GM23248 (cell line): ENCODE measurements around the gene ANO10. TPM values are rescaled to one million over a fixed set of nuclear protein-coding genes. Genes with fewer than 3 reads are reported as not detected.

Source experiments
- DNase-seq: peaks from one replicate; pipeline ENCODE4 v3.0.0-alpha.2; 2015
- H2AFZ ChIP-seq: fragments of 200-600 bp; sonication (generic); 2 replicates; pipeline ENCODE4 v1.6.1; 2016; ENCODE audit warnings: antibody characterized with exemption
- H3F3A ChIP-seq: fragments of 200-600 bp; sonication (generic); 2 replicates; pipeline ENCODE4 v1.6.1; 2016; ENCODE audit warnings: mild to moderate bottlenecking, antibody characterized with exemption, mixed run types; ENCODE audit not compliant: insufficient read depth
- H3K27ac ChIP-seq: fragments of 200-600 bp; sonication (generic); 2 replicates; pipeline ENCODE4 v1.5.1; 2016; ENCODE audit warnings: mild to moderate bottlenecking
- H3K27me3 ChIP-seq: fragments of 200-600 bp; sonication (generic); replicated peaks from 2 replicates; pipeline ENCODE4 v1.6.1; 2016; ENCODE audit warnings: mild to moderate bottlenecking; ENCODE audit not compliant: insufficient read depth
- H3K36me3 ChIP-seq: fragments of 200-600 bp; sonication (generic); 2 replicates; pipeline ENCODE4 v1.6.1; 2016; ENCODE audit warnings: low read depth, mild to moderate bottlenecking
- H3K4me1 ChIP-seq: fragments of 200-600 bp; sonication (generic); 2 replicates; pipeline ENCODE4 v1.6.1; 2016; ENCODE audit warnings: mild to moderate bottlenecking; ENCODE audit not compliant: insufficient read depth
- H3K4me2 ChIP-seq: fragments of 200-600 bp; sonication (generic); one replicate; pipeline ENCODE4 v1.6.1; 2016; ENCODE audit warnings: mild to moderate bottlenecking; ENCODE audit not compliant: unreplicated experiment
- H3K4me3 ChIP-seq: fragments of 200-600 bp; sonication (generic); 2 replicates; pipeline ENCODE4 v1.5.1; 2016; ENCODE audit warnings: mild to moderate bottlenecking
- H3K79me2 ChIP-seq: fragments of 200-600 bp; sonication (generic); 2 replicates; pipeline ENCODE4 v1.6.1; 2016; ENCODE audit warnings: mild to moderate bottlenecking; ENCODE audit not compliant: insufficient read depth
- H3K9ac ChIP-seq: fragments of 200-600 bp; sonication (generic); 2 replicates; pipeline ENCODE4 v1.6.1; 2016; ENCODE audit warnings: mild to moderate bottlenecking
- H3K9me2 ChIP-seq: fragments of 200-600 bp; sonication (generic); 2 replicates; pipeline ENCODE4 v1.6.1; 2016; ENCODE audit warnings: mixed run types, mild to moderate bottlenecking, moderate library complexity; ENCODE audit not compliant: insufficient read depth
- H3K9me3 ChIP-seq: fragments of 200-600 bp; sonication (generic); one replicate; pipeline ENCODE4 v1.6.1; 2017; ENCODE audit warnings: low read depth
- H4K20me1 ChIP-seq: fragments of 200-600 bp; sonication (generic); 2 replicates; pipeline ENCODE4 v1.6.0; 2016; ENCODE audit not compliant: insufficient read depth
- EZH2 ChIP-seq: fragments of 200-600 bp; sonication (generic); IDR thresholded peaks from 2 replicates; pipeline ENCODE4 v1.6.1; 2018; ENCODE audit warnings: antibody characterized with exemption, mild to moderate bottlenecking; ENCODE audit not compliant: insufficient read depth, poor library complexity, severe bottlenecking
- EZH2phosphoT487 ChIP-seq: fragments of 200-600 bp; sonication (generic); IDR thresholded peaks from 2 replicates; pipeline ENCODE4 v1.6.1; 2018; ENCODE audit warnings: antibody characterized with exemption, moderate library complexity, mild to moderate bottlenecking, low read depth; ENCODE audit not compliant: insufficient read depth
- whole genome bisulfite sequencing, 2 experiments: methylation state at CpG; one replicate each; pipeline ENCODE4 v1.1.6; 2015 to 2017; ENCODE audit warnings: low lambda C conversion rate in 2 of 2, low coverage in 1 of 2; ENCODE audit errors: missing lambda C conversion rate in 2 of 2; 5-methylcytosine and 5-hydroxymethylcytosine counted together
- in situ Hi-C: fragments of 300-500 bp; cut with MboI; formaldehyde crosslinking; loops from 2 replicates; pipeline ENCODE4 v1.15.0; 2020
- polyA plus RNA-seq: library from polyadenylated mRNA; unstranded; fragments of >200 nt; fragmentation: Nextera tagmentation; extraction: Ambion mirVana; gene quantifications from 2 replicates; pipeline ENCODE4 v1.2.1, GENCODE V29; 2016
- total RNA-seq: library from RNA; depleted of rRNA; stranded (reverse); fragments of >200 nt; shearing (Covaris generic); gene quantifications from 2 replicates; pipeline ENCODE4 v1.2.3, GENCODE V29; 2014

The ANO10 gene
- total and polyA plus RNA-seq, 2 experiments from 2014 or later: 51.1 to 73.2 TPM

GRCh38 chr3:43394041-43394554, 227.7 kb downstream of the ANO10 start:
- Histone ChIP-seq H3K27me3 (no peaks in the 10 kb centered on the region), H3K4me1 (peaks cover 4% of the 10 kb centered on the region; the same call in 1 of the 2 replicates), H3K27ac (no peak overlapping the region), H2AFZ (no peak overlapping the region), H4K20me1 (no peaks in the 10 kb centered on the region), H3K4me3 (no peak overlapping the region), H3K9me2 (no peaks in the 10 kb centered on the region), H3K4me2 (no peak overlapping the region), H3K9me3 (no peaks in the 10 kb centered on the region), H3F3A (no peaks in the 10 kb centered on the region), H3K9ac (no peak overlapping the region), H3K36me3 (no peaks in the 10 kb centered on the region), H3K79me2 (no peaks in the 10 kb centered on the region)
- peak; percentile 8 for DNase-seq
- WGBS, 2 experiments: 85 to 100% methylated on average over 2 of the region's 2 CpGs
- TF ChIP-seq EZH2 (no peak), EZH2phosphoT487 (no peak)
- in situ Hi-C loops: no loop called here

GRCh38 chr3:43391621-43392020, 230.2 kb downstream of the ANO10 start:
- Histone ChIP-seq H3F3A (no peaks in the 10 kb centered on the region), H3K36me3 (no peaks in the 10 kb centered on the region), H3K9me3 (no peaks in the 10 kb centered on the region), H4K20me1 (no peaks in the 10 kb centered on the region), H3K4me2 (no peak overlapping the region), H3K4me3 (no peak overlapping the region), H2AFZ (no peak overlapping the region), H3K9ac (no peak overlapping the region), H3K79me2 (no peaks in the 10 kb centered on the region), H3K4me1 (no peaks in the 10 kb centered on the region), H3K9me2 (no peaks in the 10 kb centered on the region), H3K27me3 (no peaks in the 10 kb centered on the region), H3K27ac (no peak overlapping the region)
- 100% methylated on average over 1 of the region's 1 CpG for WGBS, 2 experiments
- no peak for DNase-seq
- no peak for TF ChIP-seq EZH2
- TF ChIP-seq EZH2phosphoT487: no peak
- in situ Hi-C loops: no loop called here

- Histone ChIP-seq H3F3A (no peaks in the 10 kb centered on the region), H4K20me1 (no peaks in the 10 kb centered on the region), H3K36me3 (no peaks in the 10 kb centered on the region), H3K4me2 (no peak overlapping the region), H3K4me3 (no peak overlapping the region), H3K9me3 (no peaks in the 10 kb centered on the region), H3K9ac (no peak overlapping the region), H3K4me1 (no peaks in the 10 kb centered on the region), H3K27ac (no peak overlapping the region), H2AFZ (no peak overlapping the region), H3K9me2 (no peaks in the 10 kb centered on the region), H3K79me2 (no peaks in the 10 kb centered on the region), H3K27me3 (no peaks in the 10 kb centered on the region)
- WGBS, 2 experiments: 82 to 100% methylated on average over 1 of the region's 1 CpG
- no peak for DNase-seq
- in situ Hi-C loops: no loop called here
- TF ChIP-seq EZH2phosphoT487 (no peak), EZH2 (no peak)
Measured at GRCh38 chr3:43390255-43390588, 231.6 kb downstream of the ANO10 start.

GRCh38 chr3:43389388-43390254, 232.2 kb downstream of the ANO10 start:
- H3K9ac ChIP-seq: no peak overlapping the region
- no peaks in the 10 kb centered on the region for H3F3A ChIP-seq
- in situ Hi-C loops: no loop called here
- no peak overlapping the region for H3K27ac ChIP-seq
- no peaks in the 10 kb centered on the region for H3K4me1 ChIP-seq
- H3K4me3 ChIP-seq: no peak overlapping the region
- no peak for TF ChIP-seq EZH2
- TF ChIP-seq EZH2phosphoT487: no peak
- no peaks in the 10 kb centered on the region for H4K20me1 ChIP-seq
- 93 to 94% methylated on average over 10 of the region's 10 CpGs for WGBS, 2 experiments
- no peak for DNase-seq
- no peaks in the 10 kb centered on the region for H3K27me3 ChIP-seq
- 0 out of 2 replicates have a peak, but pooled peaks cover 3% of the 10 kb centered on the region for H3K79me2 ChIP-seq
- no peaks in the 10 kb centered on the region for H3K36me3 ChIP-seq
- no peaks in the 10 kb centered on the region for H3K9me3 ChIP-seq
- no peak overlapping the region for H3K4me2 ChIP-seq
- no peaks in the 10 kb centered on the region for H3K9me2 ChIP-seq
- no peak overlapping the region for H2AFZ ChIP-seq
